Caco-2 (cell line): Measurements from ENCODE around the gene ZDHHC22. TPM values are rescaled to one million over a fixed set of nuclear protein-coding genes. Genes with fewer than 3 reads are reported as not detected.

Experiments used
- BruUV-seq: library from RNA; stranded (reverse); fragments of 400-500 nt; replicated peaks from 2 replicates; lab custom pipeline; 2021; lab: Mats Ljungman, UMichigan
- CTCF ChIA-PET: fragments of 300-600 bp; sonication (Branson Sonifier 250); formaldehyde crosslinking; loops from one replicate; lab custom pipeline; 2022; ENCODE audit warnings: antibody characterized with exemption; lab: Charles Lee
- POLR2A ChIA-PET: fragments of 300-600 bp; sonication (Branson Sonifier 250); formaldehyde crosslinking; loops from one replicate; lab custom pipeline; 2022; ENCODE audit warnings: antibody characterized with exemption; lab: Charles Lee
- DNase-seq, 2 experiments: peaks; one replicate each; pipeline versions ENCODE4 v3.0.0 to v3.0.0-alpha.2; 2020 to 2022
- H3K27me3 ChIP-seq: replicated peaks from 2 replicates; pipeline ENCODE4 v1.6.0; 2011; ENCODE audit warnings: low read length; ENCODE audit not compliant: control insufficient read depth, insufficient read depth
- H3K36me3 ChIP-seq: 2 replicates; pipeline ENCODE4 v1.5.1; 2011; ENCODE audit warnings: low read length; ENCODE audit not compliant: control insufficient read depth, insufficient read depth
- H3K4me1 ChIP-seq: fragments of 250-450 bp; sonication (Bioruptor Pico); 2 replicates; pipeline ENCODE4 v1.5.1; 2020; ENCODE audit warnings: mild to moderate bottlenecking
- H3K4me3 ChIP-seq: 2 replicates; pipeline ENCODE4 v1.5.1; 2011; ENCODE audit warnings: low read depth, mild to moderate bottlenecking, control low read depth, low read length
- H3K9me3 ChIP-seq: fragments of 250-450 bp; sonication (Bioruptor Pico); 2 replicates; pipeline ENCODE4 v1.5.1; 2020; ENCODE audit warnings: mild to moderate bottlenecking, moderate library complexity
- H3K27ac Mint-ChIP-seq: one replicate; pipeline ENCODE4 v1.8.0; 2022; ENCODE audit warnings: mixed read lengths; ENCODE audit not compliant: unreplicated experiment
- H3K27me3 Mint-ChIP-seq: one replicate; pipeline ENCODE4 v1.8.0; 2022; ENCODE audit warnings: mixed read lengths; ENCODE audit not compliant: insufficient read depth, unreplicated experiment
- H3K36me3 Mint-ChIP-seq: one replicate; pipeline ENCODE4 v1.8.0; 2022; ENCODE audit warnings: mild to moderate bottlenecking, mixed read lengths; ENCODE audit not compliant: insufficient read depth, unreplicated experiment
- H3K4me1 Mint-ChIP-seq: one replicate; pipeline ENCODE4 v1.8.0; 2022; ENCODE audit warnings: low read depth, mixed read lengths; ENCODE audit not compliant: unreplicated experiment
- H3K4me3 Mint-ChIP-seq: one replicate; pipeline ENCODE4 v1.8.0; 2022; ENCODE audit warnings: mild to moderate bottlenecking, moderate library complexity, mixed read lengths; ENCODE audit not compliant: unreplicated experiment
- H3K9me3 Mint-ChIP-seq: one replicate; pipeline ENCODE4 v1.8.0; 2022; ENCODE audit warnings: mixed read lengths; ENCODE audit not compliant: unreplicated experiment
- CTCF ChIP-seq, 2 experiments: fragments of 200-600 bp in 1 of 2; IDR thresholded peaks; 1 replicate in 1 of 2; 2 replicates in 1 of 2; pipeline versions ENCODE4 v1.5.1 to v1.8.0; 2011 to 2022; ENCODE audit warnings: antibody characterized with exemption in 1 of 2, control low read depth in 1 of 2, inconsistent platforms in 1 of 2, low read depth in 1 of 2, low read length in 1 of 2, mild to moderate bottlenecking in 1 of 2, moderate library complexity in 1 of 2; ENCODE audit not compliant: insufficient read depth in 1 of 2, severe bottlenecking in 1 of 2, unreplicated experiment in 1 of 2
- intact Hi-C: fragments of 100-400 bp; cut with micrococcal nuclease; formaldehyde crosslinking; loops from one replicate; pipeline ENCODE4 v1.10.0; 2022; ENCODE audit not compliant: unreplicated experiment
- total RNA-seq: library from RNA; stranded (reverse); gene quantifications from 2 replicates; pipeline ENCODE4 v1.2.3, GENCODE V29; 2022

The ZDHHC22 gene
- total RNA-seq, 1 experiment from 2014 or later: not detected

- CTCF ChIA-PET: interaction anchor here (0.8 to 1.2 kb wide), 2 partner anchors 9 to 37 kb away, joined by 4 read pairs; no protein-coding TSS in a partner anchor
- Mint-ChIP-seq H3K27me3 (no peaks in the 10 kb centered on the region), H3K4me1 (peaks cover 8% of the 10 kb centered on the region), H3K27ac (no peak overlapping the region), H3K9me3 (no peaks in the 10 kb centered on the region), H3K36me3 (peaks cover 14% of the 10 kb centered on the region), H3K4me3 (no peak overlapping the region)
- H3K27me3 ChIP-seq: no peaks in the 10 kb centered on the region
- H3K9me3 ChIP-seq: no peaks in the 10 kb centered on the region
- no peak overlapping the region for H3K4me3 ChIP-seq
- DNase-seq: no peak
- POLR2A ChIA-PET: no interaction called here
- intact Hi-C loops: no loop called here
- no TSS peak for BruUV-seq
- no peaks in the 10 kb centered on the region for H3K4me1 ChIP-seq
- no peak for TF ChIP-seq CTCF (IDR thresholded peaks at IDR 0.05; ENCODE audit: insufficient read depth in 1 of 2, low read depth in 1 of 2, low read length in 1 of 2, severe bottlenecking in 1 of 2, unreplicated experiment in 1 of 2)
- H3K36me3 ChIP-seq: peaks cover under 1% of the 10 kb centered on the region; the same call in 1 of the 2 replicates
Measured at GRCh38 chr14:77114609-77115008, 27.0 kb downstream of the ZDHHC22 start.

DNA sequence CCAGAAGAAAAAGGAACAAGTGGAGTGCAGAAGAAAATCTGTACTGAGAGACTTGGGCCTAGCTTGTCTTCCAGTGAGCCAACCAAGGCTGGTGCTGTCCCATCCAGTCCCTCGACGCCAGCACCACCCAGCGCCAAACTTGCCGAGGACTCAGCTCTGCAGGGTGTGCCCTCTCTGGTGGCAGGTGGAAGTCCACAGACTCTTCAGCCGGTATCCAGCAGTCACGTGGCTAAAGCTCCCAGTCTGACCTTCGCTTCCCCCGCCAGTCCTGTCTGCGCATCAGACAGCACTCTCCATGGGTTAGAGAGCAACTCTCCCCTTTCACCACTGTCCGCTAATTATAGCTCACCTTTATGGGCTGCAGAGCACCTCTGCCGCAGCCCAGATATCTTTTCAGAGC is 27.9 kb downstream of the ZDHHC22 start:
- H3K27ac Mint-ChIP-seq: no peak overlapping the region
- no peaks in the 10 kb centered on the region for H3K9me3 Mint-ChIP-seq
- H3K4me1 ChIP-seq: no peaks in the 10 kb centered on the region
- H3K4me1 Mint-ChIP-seq: peaks cover 8% of the 10 kb centered on the region
- H3K27me3 Mint-ChIP-seq: no peaks in the 10 kb centered on the region
- ChIA-PET CTCF (interaction anchor here (0.8 to 1.2 kb wide), 2 partner anchors 10 to 38 kb away, joined by 4 read pairs; no protein-coding TSS in a partner anchor), POLR2A (no interaction called here)
- no peak for TF ChIP-seq CTCF (IDR thresholded peaks at IDR 0.05; ENCODE audit: insufficient read depth in 1 of 2, low read depth in 1 of 2, low read length in 1 of 2, severe bottlenecking in 1 of 2, unreplicated experiment in 1 of 2)
- H3K9me3 ChIP-seq: no peaks in the 10 kb centered on the region
- no peaks in the 10 kb centered on the region for H3K27me3 ChIP-seq
- DNase-seq: no peak
- no TSS peak for BruUV-seq
- H3K36me3 ChIP-seq: peaks cover 1% of the 10 kb centered on the region; the same call in 1 of the 2 replicates
- H3K4me3 ChIP-seq: no peak overlapping the region
- peaks cover 14% of the 10 kb centered on the region for H3K36me3 Mint-ChIP-seq
- intact Hi-C loops: no loop called here
- no peak overlapping the region for H3K4me3 Mint-ChIP-seq

GRCh38 chr14:77111021-77111420 is 30.6 kb downstream of the ZDHHC22 start:
- CTCF ChIA-PET: interaction anchor here (0.5 to 0.9 kb wide), 2 partner anchors 40 to 310 kb away, joined by 4 to 7 read pairs; no protein-coding TSS in a partner anchor
- POLR2A ChIA-PET: no interaction called here
- intact Hi-C loops: loop anchor here (1.0 kb wide), 1 partner anchor 13 kb away; the partner anchor contains the start of gene CIPC

More at GRCh38 chr14:77111021-77111420, 30.6 kb downstream of the ZDHHC22 start:
- H3K4me3 ChIP-seq: no peak overlapping the region
- H3K36me3 Mint-ChIP-seq: peaks cover 21% of the 10 kb centered on the region
- H3K9me3 Mint-ChIP-seq: no peaks in the 10 kb centered on the region
- peak overlapping the region; percentile 88 for H3K27ac Mint-ChIP-seq
- no peaks in the 10 kb centered on the region for H3K27me3 ChIP-seq
- TF ChIP-seq CTCF (IDR thresholded peaks at IDR 0.05; ENCODE audit: insufficient read depth in 1 of 2, low read depth in 1 of 2, low read length in 1 of 2, severe bottlenecking in 1 of 2, unreplicated experiment in 1 of 2): no peak
- no peak overlapping the region for H3K4me3 Mint-ChIP-seq
- BruUV-seq: no TSS peak
- no peaks in the 10 kb centered on the region for H3K9me3 ChIP-seq
- peaks cover 8% of the 10 kb centered on the region for H3K4me1 Mint-ChIP-seq
- no peaks in the 10 kb centered on the region for H3K4me1 ChIP-seq
- no peaks in the 10 kb centered on the region for H3K27me3 Mint-ChIP-seq
- H3K36me3 ChIP-seq: peaks cover 1% of the 10 kb centered on the region; the same call in 1 of the 2 replicates
- DNase-seq: peak in 1 of 2 experiments; percentile 63
